ENCODE data around the gene BCAR3. TPM values are rescaled to one million over a fixed set of nuclear protein-coding genes. Genes with fewer than 3 reads are reported as not detected.

BCAR3 gene
- total RNA-seq, 2 donors from 2014 or later: 22.9 to 52.8 TPM

DNA sequence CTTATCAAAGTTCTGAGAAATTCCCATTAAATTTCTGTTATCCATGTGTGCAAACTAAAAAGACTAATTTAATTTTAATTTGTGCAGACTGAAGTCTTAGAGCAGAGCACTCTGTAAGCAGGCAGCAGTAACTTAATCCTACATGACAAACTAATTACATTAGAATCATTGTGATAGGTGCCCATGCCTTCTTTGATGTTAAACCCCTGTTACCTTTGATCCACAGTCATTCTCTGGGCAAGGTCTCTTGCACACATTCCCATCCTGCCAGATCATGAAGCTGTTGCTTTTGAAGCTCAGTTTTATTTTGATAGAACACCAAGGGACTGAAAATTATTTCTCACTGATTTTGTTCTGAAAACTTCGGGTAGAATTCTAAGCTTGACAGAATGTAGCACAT lies 77.2 kb downstream of the BCAR3 start:
- no peaks in the 10 kb centered on the region for H3K36me3 ChIP-seq
- H3K4me3 ChIP-seq: no peak overlapping the region
- no peak overlapping the region for H3K27ac ChIP-seq
- TF ChIP-seq POLR2A (IDR thresholded peaks at IDR 0.05) (no peak), POLR2AphosphoS5 (IDR thresholded peaks at IDR 0.05) (no peak)
- TF ChIP-seq, protein P1, sequence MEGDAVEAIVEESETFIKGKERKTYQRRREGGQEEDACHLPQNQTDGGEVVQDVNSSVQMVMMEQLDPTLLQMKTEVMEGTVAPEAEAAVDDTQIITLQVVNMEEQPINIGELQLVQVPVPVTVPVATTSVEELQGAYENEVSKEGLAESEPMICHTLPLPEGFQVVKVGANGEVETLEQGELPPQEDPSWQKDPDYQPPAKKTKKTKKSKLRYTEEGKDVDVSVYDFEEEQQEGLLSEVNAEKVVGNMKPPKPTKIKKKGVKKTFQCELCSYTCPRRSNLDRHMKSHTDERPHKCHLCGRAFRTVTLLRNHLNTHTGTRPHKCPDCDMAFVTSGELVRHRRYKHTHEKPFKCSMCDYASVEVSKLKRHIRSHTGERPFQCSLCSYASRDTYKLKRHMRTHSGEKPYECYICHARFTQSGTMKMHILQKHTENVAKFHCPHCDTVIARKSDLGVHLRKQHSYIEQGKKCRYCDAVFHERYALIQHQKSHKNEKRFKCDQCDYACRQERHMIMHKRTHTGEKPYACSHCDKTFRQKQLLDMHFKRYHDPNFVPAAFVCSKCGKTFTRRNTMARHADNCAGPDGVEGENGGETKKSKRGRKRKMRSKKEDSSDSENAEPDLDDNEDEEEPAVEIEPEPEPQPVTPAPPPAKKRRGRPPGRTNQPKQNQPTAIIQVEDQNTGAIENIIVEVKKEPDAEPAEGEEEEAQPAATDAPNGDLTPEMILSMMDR (IDR thresholded peaks at IDR 0.05): no peak
- DNase-seq (ENCODE audit: low spot score): no peak
- H3K9me3 ChIP-seq: no peaks in the 10 kb centered on the region
- H3K4me1 ChIP-seq (replicated peaks): no peaks in the 10 kb centered on the region
- intact Hi-C loops (cut with DNase I): no loop called here
- no peaks in the 10 kb centered on the region for H3K27me3 ChIP-seq (replicated peaks; ENCODE audit: insufficient read depth)
- WGBS: 39% methylated on average over 1 of the region's 1 CpG

- intact Hi-C loops (cut with DNase I): no loop called here
- no peaks in the 10 kb centered on the region for H3K9me3 ChIP-seq
- WGBS: 54% methylated on average over 4 of the region's 4 CpGs
- H3K4me3 ChIP-seq: no peak overlapping the region
- TF ChIP-seq POLR2A (IDR thresholded peaks at IDR 0.05): no peak
- no peak for TF ChIP-seq POLR2AphosphoS5 (IDR thresholded peaks at IDR 0.05)
- TF ChIP-seq, protein P1 (IDR thresholded peaks at IDR 0.05): no peak
- H3K4me1 ChIP-seq (replicated peaks): no peaks in the 10 kb centered on the region
- no peaks in the 10 kb centered on the region for H3K36me3 ChIP-seq
- no peak overlapping the region for H3K27ac ChIP-seq
- no peak for DNase-seq (ENCODE audit: low spot score)
- no peaks in the 10 kb centered on the region for H3K27me3 ChIP-seq (replicated peaks; ENCODE audit: insufficient read depth)
These were observed 78.0 kb downstream of the BCAR3 start for GRCh38 chr1:93603601-93604000.

GRCh38 chr1:93603106-93603505 lies 78.5 kb downstream of the BCAR3 start:
- no peaks in the 10 kb centered on the region for H3K4me1 ChIP-seq (replicated peaks)
- H3K36me3 ChIP-seq: no peaks in the 10 kb centered on the region
- 76% methylated on average over 3 of the region's 3 CpGs for WGBS
- no peak for TF ChIP-seq POLR2A (IDR thresholded peaks at IDR 0.05)
- TF ChIP-seq, protein P1 (IDR thresholded peaks at IDR 0.05): no peak
- no peak for TF ChIP-seq POLR2AphosphoS5 (IDR thresholded peaks at IDR 0.05)
- no peaks in the 10 kb centered on the region for H3K27me3 ChIP-seq (replicated peaks; ENCODE audit: insufficient read depth)
- no peak for DNase-seq (ENCODE audit: low spot score)
- H3K4me3 ChIP-seq: no peak overlapping the region
- H3K27ac ChIP-seq: no peak overlapping the region
- intact Hi-C loops (cut with DNase I): no loop called here
- H3K9me3 ChIP-seq: no peaks in the 10 kb centered on the region

- no peaks in the 10 kb centered on the region for H3K36me3 ChIP-seq
- 95% methylated on average over 4 of the region's 4 CpGs for WGBS
- no peak overlapping the region for H3K27ac ChIP-seq
- intact Hi-C loops (cut with DNase I): no loop called here
- H3K27me3 ChIP-seq (replicated peaks; ENCODE audit: insufficient read depth): no peaks in the 10 kb centered on the region
- H3K4me1 ChIP-seq (replicated peaks): no peaks in the 10 kb centered on the region
- DNase-seq (ENCODE audit: low spot score): no peak
- TF ChIP-seq POLR2A (IDR thresholded peaks at IDR 0.05) (no peak), POLR2AphosphoS5 (IDR thresholded peaks at IDR 0.05) (no peak)
- TF ChIP-seq, protein P1 (IDR thresholded peaks at IDR 0.05): no peak
- H3K4me3 ChIP-seq: no peak overlapping the region
- no peaks in the 10 kb centered on the region for H3K9me3 ChIP-seq
These were observed 79.5 kb downstream of the BCAR3 start for GRCh38 chr1:93602101-93602500.

- no peak overlapping the region for H3K27ac ChIP-seq
- intact Hi-C loops (cut with DNase I): no loop called here
- WGBS: 50% methylated on average over 1 of the region's 1 CpG
- no peaks in the 10 kb centered on the region for H3K9me3 ChIP-seq
- TF ChIP-seq POLR2A (IDR thresholded peaks at IDR 0.05): no peak
- TF ChIP-seq, protein P1 (IDR thresholded peaks at IDR 0.05): no peak
- TF ChIP-seq POLR2AphosphoS5 (IDR thresholded peaks at IDR 0.05): no peak
- no peak for DNase-seq (ENCODE audit: low spot score)
- no peak overlapping the region for H3K4me3 ChIP-seq
- H3K36me3 ChIP-seq: no peaks in the 10 kb centered on the region
- H3K4me1 ChIP-seq (replicated peaks): no peaks in the 10 kb centered on the region
- H3K27me3 ChIP-seq (replicated peaks; ENCODE audit: insufficient read depth): no peaks in the 10 kb centered on the region
These were observed 80.0 kb downstream of the BCAR3 start for GRCh38 chr1:93601686-93602085.

All from prostate gland (tissue), 2 donors.